ENCODE measurements around the gene MLANA.
"Not testable (repeated sequence)": the region's sequence is repeated elsewhere in the genome, so short reads cannot be mapped to it uniquely, and the experiment has no call there.

The MLANA gene

GRCh38 chr9:5863092-5863746, 27.5 kb upstream of the MLANA start:
- Mint-ChIP-seq H3K4me3 (no peak overlapping the region), H3K9me3 (no peaks in the 10 kb centered on the region), H3K4me1 (no peaks in the 10 kb centered on the region), H3K27ac (no peak overlapping the region), H3K27me3 (no peaks in the 10 kb centered on the region), H3K36me3 (peaks cover 2% of the 10 kb centered on the region)

GRCh38 chr9:5864446-5864845, 26.2 kb upstream of the MLANA start:
- Mint-ChIP-seq H3K27me3 (no peaks in the 10 kb centered on the region), H3K36me3 (peaks cover 2% of the 10 kb centered on the region), H3K4me1 (no peaks in the 10 kb centered on the region), H3K4me3 (no peak overlapping the region), H3K27ac (no peak overlapping the region), H3K9me3 (no peaks in the 10 kb centered on the region)

DNA sequence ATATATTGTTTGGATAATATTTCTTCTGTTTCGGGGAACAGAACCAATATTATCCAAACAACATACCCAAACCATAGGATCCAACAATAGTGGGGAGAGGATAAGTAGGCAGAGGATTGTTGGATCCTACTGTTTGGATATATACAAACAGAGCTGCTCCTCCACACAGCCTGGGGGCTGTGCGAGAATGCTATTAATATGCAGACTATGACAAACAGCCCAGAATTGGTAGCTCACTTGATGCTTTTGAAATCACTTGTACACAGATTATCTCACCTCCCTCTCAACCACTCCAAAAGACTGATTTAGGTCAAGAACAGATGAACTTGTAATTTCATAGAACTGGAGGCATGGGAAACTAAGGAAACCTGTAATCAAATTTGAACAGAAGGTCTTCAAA, 24.4 kb upstream of the MLANA start:
- Mint-ChIP-seq H3K4me1 (no peaks in the 10 kb centered on the region), H3K9me3 (no peaks in the 10 kb centered on the region), H3K36me3 (peaks cover 2% of the 10 kb centered on the region), H3K4me3 (no peak overlapping the region), H3K27ac (no peak overlapping the region), H3K27me3 (no peaks in the 10 kb centered on the region)

- Mint-ChIP-seq H3K27me3 (no peaks in the 10 kb centered on the region), H3K27ac (no peak overlapping the region), H3K9me3 (no peaks in the 10 kb centered on the region), H3K4me3 (no peak overlapping the region), H3K36me3 (no peaks in the 10 kb centered on the region), H3K4me1 (no peaks in the 10 kb centered on the region)
Measured at GRCh38 chr9:5866685-5867084, 24.0 kb upstream of the MLANA start.

DNA sequence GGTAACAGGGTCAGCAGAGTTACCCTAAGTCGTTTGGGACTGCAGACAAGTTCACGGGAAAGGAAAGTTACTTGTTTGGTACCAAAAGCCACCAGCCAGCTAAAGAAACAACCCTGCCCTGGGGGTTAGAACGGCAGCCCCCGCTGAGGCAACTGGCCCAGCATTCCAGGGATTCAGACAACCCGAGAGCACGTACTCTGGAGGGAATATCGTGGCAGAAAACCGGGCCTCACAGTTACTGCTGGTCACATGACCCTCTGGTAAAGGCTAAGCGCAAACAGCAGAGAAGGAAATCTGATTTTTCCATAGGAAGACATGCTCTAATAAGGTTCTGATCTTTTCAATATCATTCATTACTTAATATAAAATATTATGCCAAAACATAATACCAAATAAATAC, 22.5 kb upstream of the MLANA start:
- peaks cover 7% of the 10 kb centered on the region for H3K4me1 Mint-ChIP-seq
- no peak overlapping the region for H3K4me3 Mint-ChIP-seq
- H3K9me3 Mint-ChIP-seq = no peaks in the 10 kb centered on the region
- peaks cover 7% of the 10 kb centered on the region for H3K36me3 Mint-ChIP-seq
- H3K27me3 Mint-ChIP-seq = no peaks in the 10 kb centered on the region
- H3K27ac Mint-ChIP-seq = no peak overlapping the region

- Mint-ChIP-seq H3K36me3 (peaks cover 10% of the 10 kb centered on the region), H3K4me1 (peaks cover 19% of the 10 kb centered on the region), H3K4me3 (no peak overlapping the region), H3K27me3 (no peaks in the 10 kb centered on the region), H3K9me3 (no peaks in the 10 kb centered on the region), H3K27ac (peak overlapping the region; percentile 30)
Measured at GRCh38 chr9:5869315-5870019, 21.2 kb upstream of the MLANA start.

DNA sequence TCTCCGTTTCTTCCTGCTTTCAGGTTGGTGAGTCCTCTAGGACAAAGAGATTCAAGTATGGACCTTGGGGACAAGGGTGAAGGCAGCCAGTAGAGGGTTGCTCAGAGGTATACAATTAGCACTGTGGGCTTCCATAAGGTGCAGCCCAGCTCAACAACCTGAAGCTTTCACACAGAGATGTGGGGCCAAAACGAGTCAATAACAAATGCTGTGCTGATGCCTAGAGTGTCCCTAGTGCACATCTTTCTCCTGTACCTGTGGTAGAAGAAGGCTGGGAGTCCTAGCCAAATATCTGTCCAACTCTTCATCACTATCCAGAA, 20.7 kb upstream of the MLANA start:
- no peaks in the 10 kb centered on the region for H3K27me3 Mint-ChIP-seq
- no peak overlapping the region for H3K4me3 Mint-ChIP-seq
- H3K9me3 Mint-ChIP-seq = no peaks in the 10 kb centered on the region
- H3K4me1 Mint-ChIP-seq = peaks cover 22% of the 10 kb centered on the region
- peaks cover 10% of the 10 kb centered on the region for H3K36me3 Mint-ChIP-seq
- H3K27ac Mint-ChIP-seq = no peak overlapping the region

DNA sequence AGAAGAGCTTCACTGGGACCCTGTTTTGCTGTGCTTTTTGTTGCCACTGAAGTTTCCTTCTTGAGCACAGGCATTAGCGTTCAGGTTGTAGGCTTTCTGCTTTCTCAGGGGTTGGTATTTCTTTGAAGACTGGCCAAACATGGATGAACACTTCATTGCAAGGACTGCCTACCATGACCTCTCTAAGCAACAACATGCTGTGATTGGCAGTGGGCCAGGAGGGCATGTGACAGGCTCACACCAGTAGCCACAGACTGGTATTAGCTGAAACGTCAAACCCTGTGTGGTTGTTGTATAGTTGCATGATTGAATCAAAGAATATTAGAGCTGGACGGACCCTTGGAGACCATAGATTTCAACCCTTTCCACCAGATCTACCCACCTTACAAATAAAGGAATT, 20.0 kb upstream of the MLANA start:
- no peak overlapping the region for H3K4me3 Mint-ChIP-seq
- H3K4me1 Mint-ChIP-seq = peaks cover 25% of the 10 kb centered on the region
- no peaks in the 10 kb centered on the region for H3K27me3 Mint-ChIP-seq
- H3K36me3 Mint-ChIP-seq = peaks cover 10% of the 10 kb centered on the region
- no peak overlapping the region for H3K27ac Mint-ChIP-seq
- no peaks in the 10 kb centered on the region for H3K9me3 Mint-ChIP-seq

DNA sequence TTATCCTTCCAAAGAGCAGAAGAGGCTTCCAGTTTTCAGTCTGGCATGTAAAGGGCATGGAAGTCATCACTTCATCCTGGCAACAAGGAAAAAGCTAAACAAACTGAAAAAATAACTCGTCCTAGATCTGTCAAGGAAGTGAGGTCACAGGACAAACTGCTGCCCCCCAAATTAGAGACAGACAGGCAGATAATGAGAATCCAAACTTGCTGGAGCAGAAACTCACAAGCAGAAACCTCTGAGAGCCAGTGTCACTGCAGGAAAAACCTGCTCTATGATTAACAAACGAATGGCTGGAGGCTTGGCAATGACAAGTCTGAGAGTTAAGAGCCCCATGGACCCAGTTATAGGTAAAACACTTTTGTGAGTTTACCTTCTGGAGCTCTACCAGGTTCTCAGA, 18.9 kb upstream of the MLANA start:
- Mint-ChIP-seq H3K4me3 (no peak overlapping the region), H3K27me3 (no peaks in the 10 kb centered on the region)

GRCh38 chr9:5872511-5872910, 18.2 kb upstream of the MLANA start:
- peaks cover 25% of the 10 kb centered on the region for H3K4me1 Mint-ChIP-seq
- H3K36me3 Mint-ChIP-seq = peaks cover 13% of the 10 kb centered on the region
- H3K27me3 Mint-ChIP-seq = no peaks in the 10 kb centered on the region
- H3K4me3 Mint-ChIP-seq = no peak overlapping the region
- H3K27ac Mint-ChIP-seq = peak overlapping the region; percentile 46
- no peaks in the 10 kb centered on the region for H3K9me3 Mint-ChIP-seq

More for the DNA sequence above, 18.9 kb upstream of the MLANA start:
- Mint-ChIP-seq H3K9me3 (no peaks in the 10 kb centered on the region), H3K36me3 (peaks cover 13% of the 10 kb centered on the region), H3K27ac (no peak overlapping the region), H3K4me1 (peaks cover 25% of the 10 kb centered on the region)

GRCh38 chr9:5873439-5873838, 17.2 kb upstream of the MLANA start:
- Mint-ChIP-seq H3K27ac (no peak overlapping the region), H3K36me3 (peaks cover 13% of the 10 kb centered on the region), H3K9me3 (no peaks in the 10 kb centered on the region), H3K4me3 (no peak overlapping the region), H3K27me3 (no peaks in the 10 kb centered on the region), H3K4me1 (peaks cover 25% of the 10 kb centered on the region)

DNA sequence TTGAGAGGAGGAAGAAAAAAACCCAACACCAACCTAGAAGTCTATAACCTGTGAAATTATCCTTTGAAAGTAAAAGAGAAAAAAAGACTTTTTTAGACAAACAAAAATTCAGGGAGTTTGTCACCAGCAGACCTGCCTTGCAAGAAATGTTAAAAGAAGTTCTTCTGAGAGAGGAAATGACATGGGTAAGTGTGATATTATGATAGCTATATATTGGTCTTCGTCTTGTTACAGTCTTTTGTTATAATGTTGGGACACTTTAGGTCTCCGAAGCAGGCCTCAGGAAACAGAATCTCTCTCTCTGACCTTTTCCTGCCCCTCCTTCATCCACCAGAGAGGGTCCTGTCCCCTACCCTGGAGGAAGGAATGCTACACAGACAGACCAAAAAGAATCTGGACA, 16.6 kb upstream of the MLANA start:
- H3K9me3 Mint-ChIP-seq = no peaks in the 10 kb centered on the region
- no peak overlapping the region for H3K4me3 Mint-ChIP-seq
- no peaks in the 10 kb centered on the region for H3K27me3 Mint-ChIP-seq
- peak overlapping the region; percentile 25 for H3K27ac Mint-ChIP-seq
- peaks cover 25% of the 10 kb centered on the region for H3K4me1 Mint-ChIP-seq
- H3K36me3 Mint-ChIP-seq = peaks cover 13% of the 10 kb centered on the region

DNA sequence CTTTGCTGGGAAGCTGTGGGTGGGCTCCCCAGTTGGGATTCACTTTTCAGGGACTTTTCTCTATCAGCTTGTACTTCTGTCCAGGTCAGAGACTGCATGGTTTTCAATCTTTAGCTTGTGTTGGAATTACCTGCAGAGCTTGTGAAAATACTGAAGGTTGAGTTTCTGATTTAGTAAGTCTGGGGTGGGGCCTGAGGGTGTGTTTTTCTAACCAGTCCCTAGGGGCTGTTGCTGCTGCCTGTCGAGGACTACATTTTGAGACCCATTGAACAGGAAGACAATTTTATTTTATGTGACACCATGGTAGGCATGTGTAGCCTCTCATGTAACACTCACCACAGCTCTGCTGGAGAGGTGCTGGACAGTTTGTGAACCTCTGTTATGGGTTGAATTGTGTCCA, 14.7 kb upstream of the MLANA start:
- H3K27ac Mint-ChIP-seq = no peak overlapping the region
- H3K9me3 Mint-ChIP-seq = no peaks in the 10 kb centered on the region
- peaks cover 13% of the 10 kb centered on the region for H3K36me3 Mint-ChIP-seq
- H3K27me3 Mint-ChIP-seq = no peaks in the 10 kb centered on the region
- no peak overlapping the region for H3K4me3 Mint-ChIP-seq
- peaks cover 25% of the 10 kb centered on the region for H3K4me1 Mint-ChIP-seq

DNA sequence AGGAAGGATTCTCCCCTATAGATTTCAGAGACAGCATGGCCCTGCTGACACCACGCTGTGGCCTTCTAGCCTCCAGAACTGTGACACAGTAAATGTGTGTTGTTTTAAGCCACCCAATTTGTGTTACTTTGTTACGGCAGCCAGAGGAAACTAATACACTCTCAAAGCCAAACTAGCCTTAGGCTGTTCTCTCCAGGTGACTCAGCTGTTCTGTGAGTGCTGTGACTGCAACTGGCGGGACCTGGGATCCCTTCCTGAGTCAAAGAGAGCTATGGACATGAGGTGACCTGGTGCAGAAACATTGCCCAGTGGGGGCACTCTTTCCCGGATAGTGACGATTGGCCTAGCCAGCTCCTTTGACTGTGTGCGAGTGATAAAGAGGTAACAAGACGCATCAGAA, 14.0 kb upstream of the MLANA start:
- Mint-ChIP-seq H3K4me1 (peaks cover 25% of the 10 kb centered on the region), H3K27ac (no peak overlapping the region), H3K36me3 (peaks cover 13% of the 10 kb centered on the region), H3K4me3 (no peak overlapping the region), H3K9me3 (no peaks in the 10 kb centered on the region), H3K27me3 (no peaks in the 10 kb centered on the region)

GRCh38 chr9:5879419-5880181, 11.1 kb upstream of the MLANA start:
- Mint-ChIP-seq H3K27ac (no peak overlapping the region), H3K36me3 (peaks cover 3% of the 10 kb centered on the region), H3K4me3 (no peak overlapping the region), H3K9me3 (no peaks in the 10 kb centered on the region), H3K4me1 (peaks cover 5% of the 10 kb centered on the region), H3K27me3 (no peaks in the 10 kb centered on the region)

DNA sequence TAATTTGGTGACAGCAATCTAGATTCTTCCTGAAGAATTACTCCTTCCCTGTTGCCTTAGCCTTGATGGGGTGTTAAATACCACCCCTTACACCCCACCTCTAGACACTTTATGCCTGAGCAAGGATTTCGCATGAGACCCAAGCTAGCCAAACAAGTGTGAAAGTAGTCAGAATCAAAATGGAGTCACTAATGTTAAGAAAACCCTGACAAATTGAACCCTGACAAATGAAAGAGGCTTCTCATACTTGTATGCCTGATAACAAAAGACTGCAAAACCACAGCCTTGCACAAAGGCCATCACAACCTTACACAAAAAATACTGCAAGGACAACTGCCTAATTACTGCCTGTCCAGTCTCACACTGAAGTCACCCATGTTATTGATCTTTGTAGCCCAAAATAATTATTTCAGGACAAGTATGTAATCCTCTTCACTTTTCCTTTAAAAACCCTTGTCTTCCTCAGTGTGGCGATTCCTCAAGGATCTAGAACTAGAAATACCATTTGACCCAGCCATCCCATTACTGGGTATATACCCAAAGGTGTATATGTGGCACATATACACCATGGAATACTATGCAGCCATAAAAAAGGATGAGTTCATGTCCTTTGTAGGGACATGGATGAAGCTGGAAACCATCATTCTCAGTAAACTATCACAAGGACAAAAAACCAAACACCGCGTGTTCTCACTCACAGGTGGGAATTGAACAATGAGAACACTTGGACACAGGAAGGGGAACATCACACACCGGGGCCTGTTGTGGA, 8.3 kb upstream of the MLANA start:
- H3K27ac Mint-ChIP-seq, H3K27me3 Mint-ChIP-seq, H3K4me1 Mint-ChIP-seq, H3K4me3 Mint-ChIP-seq, H3K9me3 Mint-ChIP-seq, H3K36me3 Mint-ChIP-seq: not testable (repeated sequence)
